Hepatocyte (in vitro differentiated cells): ENCODE measurements around the gene LCLAT1. TPM values are rescaled to one million over a fixed set of nuclear protein-coding genes. Genes with fewer than 3 reads are reported as not detected.
"Not testable (repeated sequence)": the region's sequence is repeated elsewhere in the genome, so short reads cannot be mapped to it uniquely, and the experiment has no call there.

Source experiments
- DNase-seq: peaks from one replicate; pipeline ENCODE4 v3.0.0-alpha.2; 2016; ENCODE audit warnings: low spot score
- H2AFZ ChIP-seq: fragments of 200-600 bp; sonication (generic); 2 replicates; pipeline ENCODE4 v1.6.0; 2016; ENCODE audit warnings: antibody characterized with exemption, mild to moderate bottlenecking
- H3K27ac ChIP-seq: fragments of 200-600 bp; sonication (generic); 2 replicates; pipeline ENCODE4 v1.5.1; 2016; ENCODE audit warnings: mild to moderate bottlenecking
- H3K27me3 ChIP-seq: fragments of 200-600 bp; sonication (generic); 2 replicates; pipeline ENCODE4 v1.6.1; 2016
- H3K36me3 ChIP-seq: fragments of 200-600 bp; sonication (generic); replicated peaks from 2 replicates; pipeline ENCODE4 v1.5.1; 2016; ENCODE audit warnings: low read depth; ENCODE audit not compliant: insufficient read depth
- H3K4me1 ChIP-seq: fragments of 200-600 bp; sonication (generic); 2 replicates; pipeline ENCODE4 v1.5.1; 2016; ENCODE audit warnings: mild to moderate bottlenecking, moderate library complexity; ENCODE audit not compliant: insufficient read depth
- H3K4me2 ChIP-seq: fragments of 200-600 bp; sonication (generic); 2 replicates; pipeline ENCODE4 v1.6.0; 2016
- H3K4me3 ChIP-seq: fragments of 200-600 bp; sonication (generic); 2 replicates; pipeline ENCODE4 v1.5.1; 2016; ENCODE audit warnings: mild to moderate bottlenecking
- H3K79me2 ChIP-seq: fragments of 200-600 bp; sonication (generic); 2 replicates; pipeline ENCODE4 v1.6.0; 2017; ENCODE audit warnings: mild to moderate bottlenecking
- H3K9me2 ChIP-seq: fragments of 200-600 bp; sonication (generic); replicated peaks from 2 replicates; pipeline ENCODE4 v1.6.0; 2017; ENCODE audit warnings: mild to moderate bottlenecking; ENCODE audit not compliant: insufficient read depth
- H3K9me3 ChIP-seq: fragments of 200-600 bp; sonication (generic); 2 replicates; pipeline ENCODE4 v1.5.1; 2016; ENCODE audit warnings: low read depth, mild to moderate bottlenecking
- H4K20me1 ChIP-seq: fragments of 200-600 bp; sonication (generic); 2 replicates; pipeline ENCODE4 v1.6.0; 2016; ENCODE audit warnings: mild to moderate bottlenecking; ENCODE audit not compliant: insufficient read depth, poor library complexity, severe bottlenecking
- EZH2 ChIP-seq: fragments of 200-600 bp; sonication (generic); IDR thresholded peaks from 2 replicates; pipeline ENCODE4 v1.6.1; 2016; ENCODE audit warnings: antibody characterized with exemption, mild to moderate bottlenecking, borderline replicate concordance
- EZH2phosphoT487 ChIP-seq: fragments of 200-600 bp; sonication (generic); IDR thresholded peaks from one replicate; pipeline ENCODE4 v1.6.1; 2018; ENCODE audit warnings: antibody characterized with exemption, mild to moderate bottlenecking, low read depth, moderate library complexity; ENCODE audit not compliant: unreplicated experiment, severe bottlenecking
- WGBS: methylation state at CpG from one replicate; pipeline ENCODE4 v1.1.6; 2016; ENCODE audit warnings: low lambda C conversion rate; ENCODE audit errors: missing lambda C conversion rate; 5-methylcytosine and 5-hydroxymethylcytosine counted together
- polyA plus RNA-seq: library from polyadenylated mRNA; unstranded; fragments of >200 nt; fragmentation: Nextera tagmentation; extraction: Ambion mirVana; gene quantifications from 2 replicates; pipeline ENCODE4 v1.2.1, GENCODE V29; 2016
- total RNA-seq: library from RNA; depleted of rRNA; stranded (reverse); fragments of >200 nt; gene quantifications from 2 replicates; pipeline ENCODE4 v1.2.3, GENCODE V29; 2014
- TF ChIP-seq, protein P1 (sequence below): fragments of 200-600 bp; sonication (generic); IDR thresholded peaks from 2 replicates; pipeline ENCODE4 v1.5.1; 2016; ENCODE audit warnings: antibody characterized with exemption, mild to moderate bottlenecking; ENCODE audit not compliant: poor library complexity

LCLAT1 gene
- total and polyA plus RNA-seq, 2 experiments from 2014 or later: 10.1 to 15.4 TPM

GRCh38 chr2:30491225-30491624 lies 44.2 kb downstream of the LCLAT1 start:
- Histone ChIP-seq H3K9me3 (no peaks in the 10 kb centered on the region), H3K36me3 (no peaks in the 10 kb centered on the region), H3K4me2 (no peak overlapping the region), H3K27ac (no peak overlapping the region), H3K79me2 (peaks cover 35% of the 10 kb centered on the region), H3K9me2 (no peaks in the 10 kb centered on the region), H4K20me1 (no peaks in the 10 kb centered on the region), H3K27me3 (no peaks in the 10 kb centered on the region), H2AFZ (no peak overlapping the region), H3K4me3 (no peak overlapping the region), H3K4me1 (peaks cover 6% of the 10 kb centered on the region)
- TF ChIP-seq, protein P1, sequence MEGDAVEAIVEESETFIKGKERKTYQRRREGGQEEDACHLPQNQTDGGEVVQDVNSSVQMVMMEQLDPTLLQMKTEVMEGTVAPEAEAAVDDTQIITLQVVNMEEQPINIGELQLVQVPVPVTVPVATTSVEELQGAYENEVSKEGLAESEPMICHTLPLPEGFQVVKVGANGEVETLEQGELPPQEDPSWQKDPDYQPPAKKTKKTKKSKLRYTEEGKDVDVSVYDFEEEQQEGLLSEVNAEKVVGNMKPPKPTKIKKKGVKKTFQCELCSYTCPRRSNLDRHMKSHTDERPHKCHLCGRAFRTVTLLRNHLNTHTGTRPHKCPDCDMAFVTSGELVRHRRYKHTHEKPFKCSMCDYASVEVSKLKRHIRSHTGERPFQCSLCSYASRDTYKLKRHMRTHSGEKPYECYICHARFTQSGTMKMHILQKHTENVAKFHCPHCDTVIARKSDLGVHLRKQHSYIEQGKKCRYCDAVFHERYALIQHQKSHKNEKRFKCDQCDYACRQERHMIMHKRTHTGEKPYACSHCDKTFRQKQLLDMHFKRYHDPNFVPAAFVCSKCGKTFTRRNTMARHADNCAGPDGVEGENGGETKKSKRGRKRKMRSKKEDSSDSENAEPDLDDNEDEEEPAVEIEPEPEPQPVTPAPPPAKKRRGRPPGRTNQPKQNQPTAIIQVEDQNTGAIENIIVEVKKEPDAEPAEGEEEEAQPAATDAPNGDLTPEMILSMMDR: no peak
- no peak for TF ChIP-seq EZH2
- no peak for TF ChIP-seq EZH2phosphoT487
- WGBS: 58% methylated on average over 1 of the region's 1 CpG
- DNase-seq: no peak

GRCh38 chr2:30492185-30492584 lies 45.1 kb downstream of the LCLAT1 start:
- Histone ChIP-seq H3K36me3 (no peaks in the 10 kb centered on the region), H3K4me3 (no peak overlapping the region), H4K20me1 (no peaks in the 10 kb centered on the region), H3K9me3 (no peaks in the 10 kb centered on the region), H3K9me2 (no peaks in the 10 kb centered on the region), H3K27ac (no peak overlapping the region), H2AFZ (no peak overlapping the region), H3K27me3 (no peaks in the 10 kb centered on the region), H3K79me2 (peaks cover 35% of the 10 kb centered on the region), H3K4me1 (peaks cover 6% of the 10 kb centered on the region), H3K4me2 (no peak overlapping the region)
- TF ChIP-seq, protein P1: no peak
- TF ChIP-seq EZH2phosphoT487 (no peak), EZH2 (no peak)
- 100% methylated on average over 1 of the region's 1 CpG for WGBS
- DNase-seq: no peak

GRCh38 chr2:30492619-30493018 lies 45.6 kb downstream of the LCLAT1 start:
- H3K79me2 ChIP-seq: peaks cover 35% of the 10 kb centered on the region
- H3K36me3 ChIP-seq: no peaks in the 10 kb centered on the region
- H3K4me2 ChIP-seq: no peak overlapping the region
- 57% methylated on average over 1 of the region's 1 CpG for WGBS
- TF ChIP-seq, protein P1: no peak
- TF ChIP-seq EZH2 (no peak), EZH2phosphoT487 (no peak)
- H3K27ac ChIP-seq: no peak overlapping the region
- no peaks in the 10 kb centered on the region for H3K9me2 ChIP-seq
- DNase-seq: no peak
- H3K27me3 ChIP-seq: no peaks in the 10 kb centered on the region
- no peak overlapping the region for H2AFZ ChIP-seq
- H3K4me1 ChIP-seq: peaks cover 4% of the 10 kb centered on the region
- H3K9me3 ChIP-seq: no peaks in the 10 kb centered on the region
- H4K20me1 ChIP-seq: no peaks in the 10 kb centered on the region
- no peak overlapping the region for H3K4me3 ChIP-seq

GRCh38 chr2:30493440-30493839 lies 46.4 kb downstream of the LCLAT1 start:
- H3K27me3 ChIP-seq: no peaks in the 10 kb centered on the region
- H4K20me1 ChIP-seq: no peaks in the 10 kb centered on the region
- peaks cover 4% of the 10 kb centered on the region for H3K4me1 ChIP-seq
- peaks cover 37% of the 10 kb centered on the region for H3K79me2 ChIP-seq
- WGBS: 88% methylated on average over 1 of the region's 1 CpG
- H3K36me3 ChIP-seq: no peaks in the 10 kb centered on the region
- DNase-seq: no peak
- no peak overlapping the region for H3K27ac ChIP-seq
- H3K4me2 ChIP-seq: no peak overlapping the region
- no peaks in the 10 kb centered on the region for H3K9me2 ChIP-seq
- H3K4me3 ChIP-seq: no peak overlapping the region
- TF ChIP-seq EZH2phosphoT487: no peak
- TF ChIP-seq, protein P1: no peak
- no peak for TF ChIP-seq EZH2
- no peaks in the 10 kb centered on the region for H3K9me3 ChIP-seq
- no peak overlapping the region for H2AFZ ChIP-seq

DNA sequence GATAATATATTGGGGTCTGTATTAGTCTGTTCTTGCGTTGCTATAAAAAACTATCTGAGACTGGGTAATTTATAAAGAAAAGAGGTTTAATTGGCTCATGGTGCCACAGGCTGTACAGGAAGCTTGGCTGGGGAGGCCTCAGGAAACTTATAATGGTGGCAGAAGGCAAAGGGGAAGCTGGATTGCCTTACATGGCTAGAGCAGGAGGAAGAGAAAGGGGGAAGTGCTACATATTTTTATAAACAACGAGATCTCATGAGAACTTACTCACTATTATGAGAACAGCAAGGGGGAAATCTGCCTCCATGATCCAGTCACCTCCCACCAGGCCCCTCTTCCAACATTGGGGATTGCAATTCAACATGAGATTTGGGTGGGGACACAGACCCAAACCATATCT lies 48.9 kb downstream of the LCLAT1 start:
- not testable (repeated sequence) for H3K4me2 ChIP-seq, H3K27me3 ChIP-seq, H2AFZ ChIP-seq, H4K20me1 ChIP-seq, H3K9me3 ChIP-seq, H3K36me3 ChIP-seq, H3K4me1 ChIP-seq, DNase-seq, H3K9me2 ChIP-seq, H3K4me3 ChIP-seq
- peak overlapping the region; percentile 79 for H3K27ac ChIP-seq
- H3K79me2 ChIP-seq: peaks cover 40% of the 10 kb centered on the region
- WGBS: 90% methylated on average over 2 of the region's 2 CpGs
